Tibial artery (tissue), 4 donors: Measurements from ENCODE around the gene IFT122.
"Not testable (repeated sequence)": the region's sequence is repeated elsewhere in the genome, so short reads cannot be mapped to it uniquely, and the experiment has no call there.

Experiments
- DNase-seq, 2 donors: peaks; one replicate each; pipeline ENCODE4 v3.0.0-alpha.2; 2019
- H3K27ac ChIP-seq, 2 donors: fragments of 200-600 bp; sonication (generic) in 1 of 2; 1 replicate in 1 of 2; 2 replicates in 1 of 2; pipeline ENCODE4 v1.5.1; 2018 to 2019; ENCODE audit warnings: mild to moderate bottlenecking in 1 of 2
- H3K27me3 ChIP-seq, 2 donors: fragments of 200-600 bp; sonication (generic) in 1 of 2; one replicate each; pipeline versions ENCODE4 v1.5.1 to v1.6.0; 2016 to 2019
- H3K36me3 ChIP-seq, 3 donors: fragments of 200-600 bp; sonication (generic) in 2 of 3; one replicate each; pipeline ENCODE4 v1.5.1; 2016 to 2019; ENCODE audit warnings: mild to moderate bottlenecking in 2 of 3
- H3K4me1 ChIP-seq, 4 donors: fragments of 200-600 bp; sonication (generic) in 2 of 4; 1 replicate in 3 of 4; 2 replicates in 1 of 4; pipeline ENCODE4 v1.5.1; 2016 to 2019
- H3K4me3 ChIP-seq, 2 donors: fragments of 200-600 bp; sonication (generic) in 1 of 2; 1 replicate in 1 of 2; 2 replicates in 1 of 2; pipeline ENCODE4 v1.5.1; 2018 to 2019; ENCODE audit warnings: mild to moderate bottlenecking in 2 of 2
- H3K9me3 ChIP-seq, 3 donors: fragments of 200-600 bp; sonication (generic) in 1 of 3; one replicate each; pipeline ENCODE4 v1.5.1; 2016 to 2019
- CTCF ChIP-seq, 2 experiments: fragments of 200-600 bp in 1 of 2; fragments of 450-650 bp in 1 of 2; IDR thresholded peaks; one replicate each; pipeline ENCODE4 v1.5.1; 2017 to 2019; ENCODE audit warnings: antibody characterized with exemption in 2 of 2, mild to moderate bottlenecking in 1 of 2, moderate library complexity in 1 of 2
- intact Hi-C: fragments of 100-400 bp; cut with DNase I; formaldehyde crosslinking; loops from one replicate; pipeline ENCODE4 v1.15.0; 2023; ENCODE audit warnings: low total_unique reads

The IFT122 gene

GRCh38 chr3:129439817-129440617, at the start of gene IFT122, which contains the start of gene MBD4:
TSS of gene IFT122 (plus strand) at chr3:129440224. CDS start at chr3:129440331, 107 bp downstream.
TSS of gene MBD4 (minus strand) at chr3:129439948. CDS start at chr3:129439833, 115 bp downstream.
- peaks cover 6 to 22% (median 18%) of the 10 kb centered on the region in 3 donors for H3K36me3 ChIP-seq
- no peaks in the 10 kb centered on the region for H3K9me3 ChIP-seq
- peak within 1 kb of the TSS; percentile 79 to 82 for H3K27ac ChIP-seq
- peak in 1 of 2 experiments; percentile 10 for TF ChIP-seq CTCF (IDR thresholded peaks at IDR 0.05)
- DNase-seq: peak; percentile 98 to 99
- H3K4me3 ChIP-seq: peak within 1 kb of the TSS; percentile 72 to 85
- no peaks in the 10 kb centered on the region for H3K27me3 ChIP-seq
- peaks cover 3 to 71% (median 45%) of the 10 kb centered on the region in 4 donors for H3K4me1 ChIP-seq
- intact Hi-C loops: loop anchor here (5.0 to 10.0 kb wide), 2 partner anchors 38 to 665 kb away; no protein-coding TSS in a partner anchor

GRCh38 chr3:129391583-129391982, 48.4 kb upstream of the IFT122 start:
- H3K27ac ChIP-seq, H3K27me3 ChIP-seq, intact Hi-C loops, DNase-seq, H3K4me1 ChIP-seq, H3K4me3 ChIP-seq, H3K9me3 ChIP-seq: not testable (repeated sequence)
- H3K36me3 ChIP-seq: peaks cover 43 to 70% (median 48%) of the 10 kb centered on the region in 3 donors

GRCh38 chr3:129392106-129392887, 47.7 kb upstream of the IFT122 start:
- H3K27me3 ChIP-seq, H3K4me3 ChIP-seq, H3K9me3 ChIP-seq, DNase-seq, H3K27ac ChIP-seq, intact Hi-C loops, H3K4me1 ChIP-seq: not testable (repeated sequence)
- peaks cover 42 to 63% (median 43%) of the 10 kb centered on the region in 3 donors for H3K36me3 ChIP-seq

GRCh38 chr3:129393271-129393670, 46.8 kb upstream of the IFT122 start:
- TF ChIP-seq CTCF (IDR thresholded peaks at IDR 0.05): no peak
- Histone ChIP-seq H3K36me3 (peaks cover 34 to 53% (median 43%) of the 10 kb centered on the region in 3 donors), H3K27ac (no peak overlapping the region), H3K4me1 (peaks cover 0 to 18% (median 7%) of the 10 kb centered on the region in 4 donors), H3K4me3 (no peak overlapping the region), H3K27me3 (no peaks in the 10 kb centered on the region), H3K9me3 (no peaks in the 10 kb centered on the region)
- intact Hi-C loops: no loop called here
- no peak for DNase-seq

GRCh38 chr3:129393760-129394564, 46.1 kb upstream of the IFT122 start:
- H3K36me3 ChIP-seq: peaks cover 30 to 49% (median 43%) of the 10 kb centered on the region in 3 donors
- H3K27me3 ChIP-seq, H3K4me3 ChIP-seq, intact Hi-C loops, H3K9me3 ChIP-seq, DNase-seq, H3K27ac ChIP-seq: not testable (repeated sequence)
- peaks cover 0 to 22% (median 10%) of the 10 kb centered on the region in 4 donors for H3K4me1 ChIP-seq

GRCh38 chr3:129398803-129399144, 41.2 kb upstream of the IFT122 start:
- Histone ChIP-seq H3K27ac (peak overlapping the region; percentile 80 to 89), H3K4me3 (peak overlapping the region; percentile 82 to 86), H3K27me3 (no peaks in the 10 kb centered on the region), H3K9me3 (no peaks in the 10 kb centered on the region), H3K4me1 (peaks cover 0 to 17% (median 9%) of the 10 kb centered on the region in 4 donors), H3K36me3 (peaks cover 0 to under 1% (median 0%) of the 10 kb centered on the region in 3 donors)
- no peak for TF ChIP-seq CTCF (IDR thresholded peaks at IDR 0.05)
- intact Hi-C loops: no loop called here
- DNase-seq: no peak
